Measurements from ENCODE around the gene TPP2. TPM values are rescaled to one million over a fixed set of nuclear protein-coding genes. Genes with fewer than 3 reads are reported as not detected.

The TPP2 gene
- total RNA-seq, 2 experiments from 2014 or later = 31.1 to 36.3 TPM

- POLR2A ChIA-PET = interaction anchor here (0.6 kb wide), 1 partner anchor 122 kb away, joined by 3 read pairs; no protein-coding TSS in a partner anchor
- Histone ChIP-seq H3K9me3 (ENCODE audit: low read length) (no peaks in the 10 kb centered on the region), H3K79me2 (ENCODE audit: insufficient read depth, low read depth, low read length) (no peaks in the 10 kb centered on the region), H3K9me2 (ENCODE audit: insufficient read depth, low read length) (no peaks in the 10 kb centered on the region), H3K27ac (ENCODE audit: low read depth, low read length, poor library complexity, severe bottlenecking) (no peak overlapping the region), H3K4me3 (ENCODE audit: low read depth, low read length, poor library complexity, severe bottlenecking) (no peak overlapping the region), H3K4me1 (ENCODE audit: insufficient read depth, low read length, poor library complexity, severe bottlenecking) (no peaks in the 10 kb centered on the region), H2AFZ (ENCODE audit: low read length) (no peak overlapping the region), H3K4me2 (ENCODE audit: low read length) (no peak overlapping the region), H4K20me1 (ENCODE audit: insufficient read depth, low read length) (no peaks in the 10 kb centered on the region), H3K36me3 (ENCODE audit: insufficient read depth, low read length) (no peaks in the 10 kb centered on the region)
- TF ChIP-seq CTCF (conservative IDR thresholded peaks at IDR 0.05; ENCODE audit: low read length) (no peak), EZH2phosphoT487 (IDR thresholded peaks at IDR 0.05; ENCODE audit: borderline replicate concordance, low read depth, low read length) (no peak)
- intact Hi-C loops (cut with micrococcal nuclease; ENCODE audit: unreplicated experiment) = no loop called here
- CTCF ChIA-PET (ENCODE audit: unreplicated experiment) = no interaction called here
- BruUV-seq (replicated peaks) = no TSS peak
- no peak for DNase-seq (ENCODE audit: low spot score)
Measured at GRCh38 chr13:102688306-102688973, 91.7 kb downstream of the TPP2 start.

GRCh38 chr13:102690883-102691282, 94.1 kb downstream of the TPP2 start:
- no peaks in the 10 kb centered on the region for H3K9me3 ChIP-seq (ENCODE audit: low read length)
- BruUV-seq (replicated peaks) = no TSS peak
- H3K27ac ChIP-seq (ENCODE audit: low read depth, low read length, poor library complexity, severe bottlenecking) = no peak overlapping the region
- intact Hi-C loops (cut with micrococcal nuclease; ENCODE audit: unreplicated experiment) = no loop called here
- H3K9me2 ChIP-seq (ENCODE audit: insufficient read depth, low read length) = no peaks in the 10 kb centered on the region
- no peaks in the 10 kb centered on the region for H3K79me2 ChIP-seq (ENCODE audit: insufficient read depth, low read depth, low read length)
- H3K4me3 ChIP-seq (ENCODE audit: low read depth, low read length, poor library complexity, severe bottlenecking) = no peak overlapping the region
- H3K4me1 ChIP-seq (ENCODE audit: insufficient read depth, low read length, poor library complexity, severe bottlenecking) = no peaks in the 10 kb centered on the region
- POLR2A ChIA-PET = interaction anchor here (0.7 kb wide), 2 partner anchors 33 to 773 kb away, joined by 3 read pairs; no protein-coding TSS in a partner anchor
- no peaks in the 10 kb centered on the region for H3K36me3 ChIP-seq (ENCODE audit: insufficient read depth, low read length)
- TF ChIP-seq EZH2phosphoT487 (IDR thresholded peaks at IDR 0.05; ENCODE audit: borderline replicate concordance, low read depth, low read length) (no peak), CTCF (conservative IDR thresholded peaks at IDR 0.05; ENCODE audit: low read length) (no peak)
- no peak for DNase-seq (ENCODE audit: low spot score)
- no peak overlapping the region for H2AFZ ChIP-seq (ENCODE audit: low read length)
- no peak overlapping the region for H3K4me2 ChIP-seq (ENCODE audit: low read length)
- CTCF ChIA-PET (ENCODE audit: unreplicated experiment) = no interaction called here
- H4K20me1 ChIP-seq (ENCODE audit: insufficient read depth, low read length) = no peaks in the 10 kb centered on the region

GRCh38 chr13:102692491-102692826, 95.7 kb downstream of the TPP2 start:
- Histone ChIP-seq H3K36me3 (ENCODE audit: insufficient read depth, low read length) (no peaks in the 10 kb centered on the region), H3K4me1 (ENCODE audit: insufficient read depth, low read length, poor library complexity, severe bottlenecking) (no peaks in the 10 kb centered on the region), H3K9me3 (ENCODE audit: low read length) (no peaks in the 10 kb centered on the region), H3K79me2 (ENCODE audit: insufficient read depth, low read depth, low read length) (no peaks in the 10 kb centered on the region), H3K4me3 (ENCODE audit: low read depth, low read length, poor library complexity, severe bottlenecking) (no peak overlapping the region), H3K9me2 (ENCODE audit: insufficient read depth, low read length) (no peaks in the 10 kb centered on the region), H2AFZ (ENCODE audit: low read length) (no peak overlapping the region), H4K20me1 (ENCODE audit: insufficient read depth, low read length) (no peaks in the 10 kb centered on the region), H3K4me2 (ENCODE audit: low read length) (no peak overlapping the region), H3K27ac (ENCODE audit: low read depth, low read length, poor library complexity, severe bottlenecking) (no peak overlapping the region)
- BruUV-seq (replicated peaks) = no TSS peak
- DNase-seq (ENCODE audit: low spot score) = no peak
- intact Hi-C loops (cut with micrococcal nuclease; ENCODE audit: unreplicated experiment) = no loop called here
- ChIA-PET POLR2A (interaction anchor here (0.7 to 1.4 kb wide), 2 partner anchors 16 to 372 kb away, joined by 3 read pairs; no protein-coding TSS in a partner anchor), CTCF (ENCODE audit: unreplicated experiment) (no interaction called here)
- TF ChIP-seq EZH2phosphoT487 (IDR thresholded peaks at IDR 0.05; ENCODE audit: borderline replicate concordance, low read depth, low read length) (no peak), CTCF (conservative IDR thresholded peaks at IDR 0.05; ENCODE audit: low read length) (no peak)
